HepG2 (cell line): ENCODE results near the gene KCTD16.

Experiments
- AHR ChIP-seq: IDR thresholded peaks from 2 replicates; pipeline ENCODE4 v1.6.1; 2018; ENCODE audit warnings: missing genetic modification reagents, missing compliant biosample characterization
- MAFK ChIP-seq, 2 experiments: IDR thresholded peaks in 1 of 2; conservative IDR thresholded peaks in 1 of 2; 2 replicates each; pipeline ENCODE4 v1.6.1; 2011; ENCODE audit warnings: improper control_type of control experiment in 2 of 2, low read length in 2 of 2
- TCF12 ChIP-seq, 2 experiments: fragments of 450-650 bp in 1 of 2; sonication (generic) in 1 of 2; formaldehyde crosslinking in 1 of 2; IDR thresholded peaks; 2 replicates each; pipeline versions ENCODE4 v1.6.1 to v1.8.0; 2017 to 2022; ENCODE audit warnings: antibody characterized with exemption in 1 of 2, mild to moderate bottlenecking in 1 of 2, missing genetic modification reagents in 1 of 2, moderate library complexity in 1 of 2
- USF2 ChIP-seq, 2 experiments: sonication (generic) in 1 of 2; formaldehyde crosslinking in 1 of 2; IDR thresholded peaks; 2 replicates each; pipeline versions ENCODE4 v1.5.1 to v1.6.1; 2011 to 2020; ENCODE audit warnings: borderline replicate concordance in 1 of 2, low read depth in 1 of 2, low read length in 1 of 2, mild to moderate bottlenecking in 1 of 2, missing genetic modification reagents in 1 of 2, moderate library complexity in 1 of 2
- ZBTB20 ChIP-seq: sonication (generic); formaldehyde crosslinking; IDR thresholded peaks from 2 replicates; pipeline ENCODE4 v1.8.1; 2023; ENCODE audit warnings: missing genetic modification reagents, low read depth, mild to moderate bottlenecking, borderline replicate concordance
- ZNF232 ChIP-seq: sonication (generic); formaldehyde crosslinking; IDR thresholded peaks from 2 replicates; pipeline ENCODE4 v1.4.0; 2020; ENCODE audit warnings: missing genetic modification reagents, borderline replicate concordance

DNA sequence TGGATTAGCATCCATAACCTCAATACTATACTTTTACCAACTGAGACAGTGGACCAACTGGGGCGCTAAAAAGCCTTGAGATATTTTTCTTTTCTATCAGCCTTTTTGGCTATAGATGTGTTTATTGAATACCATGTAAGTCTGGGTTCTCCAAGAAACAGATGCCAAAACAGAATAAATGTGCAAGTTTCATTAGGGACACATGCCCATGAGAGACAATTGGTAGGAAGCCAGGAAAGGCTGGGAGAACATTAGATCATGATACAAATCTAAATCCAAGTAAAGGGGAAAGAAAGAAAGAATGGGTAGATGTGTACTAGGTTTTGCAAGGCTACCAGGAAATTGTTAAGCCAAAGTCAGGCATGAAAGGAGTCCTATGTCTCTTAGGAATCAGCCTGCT is 152.5 kb downstream of the KCTD16 start:
- TF ChIP-seq USF2 (IDR thresholded peaks at IDR 0.05; ENCODE audit: low read depth, low read length) (no peak), USF2 (CRISPR knock-in tag; IDR thresholded peaks at IDR 0.05; ENCODE audit: borderline replicate concordance) (no peak), MAFK (conservative IDR thresholded peaks at IDR 0.05 in 1 of 2, IDR thresholded peaks at IDR 0.05 in 1 of 2; ENCODE audit: low read length in 2 of 2) (no peak), AHR (CRISPR knock-in tag) (no peak), ZNF232 (CRISPR knock-in tag) (no peak), ZBTB20 (CRISPR knock-in tag) (no peak), TCF12 (IDR thresholded peaks at IDR 0.05) (no peak), TCF12 (CRISPR knock-in tag; IDR thresholded peaks at IDR 0.05) (no peak)
